ENCODE measurements around the gene RUSF1. TPM values are rescaled to one million over a fixed set of nuclear protein-coding genes. Genes with fewer than 3 reads are reported as not detected.

The RUSF1 gene
- total and polyA plus RNA-seq, 9 of the 15 experiments (the other 6 are each of a cell fraction or from before 2014, with no cell fraction given) = 0.80 to 52.8 (median 27.6) TPM

DNA sequence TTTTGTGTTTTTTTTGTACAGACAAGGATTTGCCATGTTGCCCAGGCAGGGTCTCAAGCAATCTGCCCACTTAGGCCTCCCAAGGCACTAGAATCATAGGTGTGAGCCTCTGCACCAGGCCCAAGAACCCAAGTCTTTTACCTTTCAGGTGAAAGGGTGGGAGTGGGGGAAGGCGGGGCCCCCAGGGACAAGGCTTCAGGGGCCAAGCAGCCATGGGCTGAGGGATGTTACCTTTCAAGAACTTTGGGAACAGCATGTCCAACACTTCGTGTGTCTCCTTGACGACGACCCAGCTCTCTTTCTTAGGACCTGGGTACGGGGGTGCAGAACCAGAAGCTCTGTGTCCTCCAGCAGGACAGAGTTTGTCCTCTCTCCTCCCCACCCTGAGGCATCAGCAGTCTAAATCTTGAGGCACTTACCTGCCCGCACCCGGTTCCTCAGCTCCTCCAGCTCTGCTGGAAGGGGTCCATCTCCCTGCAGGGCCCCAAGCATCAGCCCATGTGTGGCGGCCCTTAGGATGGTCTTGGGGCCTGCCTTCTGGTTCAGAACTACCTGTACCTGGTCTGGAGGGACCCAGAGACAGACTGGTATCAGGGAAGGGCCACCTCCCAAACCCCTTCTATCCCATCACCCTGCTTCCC lies 16.3 kb downstream of the RUSF1 start:
- POLR2A ChIA-PET = interaction anchor here (0.7 kb wide), 1 partner anchor 15 kb away, joined by 4 read pairs; no protein-coding TSS in a partner anchor

More for the DNA sequence above, 16.3 kb downstream of the RUSF1 start:
- no peaks in the 10 kb centered on the region for H3K79me2 ChIP-seq (ENCODE audit: control insufficient read depth, insufficient read depth, low read length)
- WGBS (ENCODE audit: insufficient coverage, low coverage, missing lambda C conversion rate) = 91% methylated on average over 8 of the region's 8 CpGs
- H2AFZ ChIP-seq (ENCODE audit: low read depth, low read length) = no peak overlapping the region
- peaks cover 2% of the 10 kb centered on the region for H3K9me1 ChIP-seq (ENCODE audit: control insufficient read depth, insufficient read depth, low read length)
- in situ Hi-C loops (cut with MboI) = no loop called here
- no TSS peak for BruUV-seq (replicated peaks)
- no peak overlapping the region for H3K4me2 ChIP-seq (ENCODE audit: insufficient read depth, low read length)
- CTCF ChIA-PET (ENCODE audit: low intra/inter-chr PET ratio) = no interaction called here
- no peak overlapping the region for H3K4me3 ChIP-seq
- H3K9ac ChIP-seq (ENCODE audit: insufficient read depth in 1 of 2, low read depth in 2 of 2, low read length in 2 of 2) = no peak overlapping the region
- H3K4me1 ChIP-seq (replicated peaks in 1 of 2; ENCODE audit: control insufficient read depth in 2 of 2, insufficient read depth in 2 of 2, low read length in 2 of 2) = peaks cover 0 to 6% of the 10 kb centered on the region in 2 experiments; a peak in 1 of 5 replicates
- intact Hi-C loops (cut with micrococcal nuclease) = no loop called here
- DNase-seq (ENCODE audit: extremely low read depth in 1 of 4, low spot score in 3 of 4) = no peak
- no peak overlapping the region for H3K27ac ChIP-seq (ENCODE audit: extremely low read depth, low read depth, low read length)
- ATAC-seq = no peak
- TF ChIP-seq SREBF1 (IDR thresholded peaks at IDR 0.05; ENCODE audit: borderline replicate concordance, low read depth, low read length) (no peak), CBFB (CRISPR knock-in tag; IDR thresholded peaks at IDR 0.05) (no peak), CTBP1 (IDR thresholded peaks at IDR 0.05; ENCODE audit: borderline replicate concordance) (no peak), POLR2AphosphoS2 (IDR thresholded peaks at IDR 0.05; ENCODE audit: low read length) (no peak), ARID2 (IDR thresholded peaks at IDR 0.05) (no peak), ZKSCAN8 (CRISPR knock-in tag; IDR thresholded peaks at IDR 0.05) (no peak)
- TF ChIP-seq, protein P1, sequence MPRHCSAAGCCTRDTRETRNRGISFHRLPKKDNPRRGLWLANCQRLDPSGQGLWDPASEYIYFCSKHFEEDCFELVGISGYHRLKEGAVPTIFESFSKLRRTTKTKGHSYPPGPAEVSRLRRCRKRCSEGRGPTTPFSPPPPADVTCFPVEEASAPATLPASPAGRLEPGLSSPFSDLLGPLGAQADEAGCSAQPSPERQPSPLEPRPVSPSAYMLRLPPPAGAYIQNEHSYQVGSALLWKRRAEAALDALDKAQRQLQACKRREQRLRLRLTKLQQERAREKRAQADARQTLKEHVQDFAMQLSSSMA (CRISPR knock-in tag; IDR thresholded peaks at IDR 0.05) = no peak
- TF ChIP-seq, protein P2, sequence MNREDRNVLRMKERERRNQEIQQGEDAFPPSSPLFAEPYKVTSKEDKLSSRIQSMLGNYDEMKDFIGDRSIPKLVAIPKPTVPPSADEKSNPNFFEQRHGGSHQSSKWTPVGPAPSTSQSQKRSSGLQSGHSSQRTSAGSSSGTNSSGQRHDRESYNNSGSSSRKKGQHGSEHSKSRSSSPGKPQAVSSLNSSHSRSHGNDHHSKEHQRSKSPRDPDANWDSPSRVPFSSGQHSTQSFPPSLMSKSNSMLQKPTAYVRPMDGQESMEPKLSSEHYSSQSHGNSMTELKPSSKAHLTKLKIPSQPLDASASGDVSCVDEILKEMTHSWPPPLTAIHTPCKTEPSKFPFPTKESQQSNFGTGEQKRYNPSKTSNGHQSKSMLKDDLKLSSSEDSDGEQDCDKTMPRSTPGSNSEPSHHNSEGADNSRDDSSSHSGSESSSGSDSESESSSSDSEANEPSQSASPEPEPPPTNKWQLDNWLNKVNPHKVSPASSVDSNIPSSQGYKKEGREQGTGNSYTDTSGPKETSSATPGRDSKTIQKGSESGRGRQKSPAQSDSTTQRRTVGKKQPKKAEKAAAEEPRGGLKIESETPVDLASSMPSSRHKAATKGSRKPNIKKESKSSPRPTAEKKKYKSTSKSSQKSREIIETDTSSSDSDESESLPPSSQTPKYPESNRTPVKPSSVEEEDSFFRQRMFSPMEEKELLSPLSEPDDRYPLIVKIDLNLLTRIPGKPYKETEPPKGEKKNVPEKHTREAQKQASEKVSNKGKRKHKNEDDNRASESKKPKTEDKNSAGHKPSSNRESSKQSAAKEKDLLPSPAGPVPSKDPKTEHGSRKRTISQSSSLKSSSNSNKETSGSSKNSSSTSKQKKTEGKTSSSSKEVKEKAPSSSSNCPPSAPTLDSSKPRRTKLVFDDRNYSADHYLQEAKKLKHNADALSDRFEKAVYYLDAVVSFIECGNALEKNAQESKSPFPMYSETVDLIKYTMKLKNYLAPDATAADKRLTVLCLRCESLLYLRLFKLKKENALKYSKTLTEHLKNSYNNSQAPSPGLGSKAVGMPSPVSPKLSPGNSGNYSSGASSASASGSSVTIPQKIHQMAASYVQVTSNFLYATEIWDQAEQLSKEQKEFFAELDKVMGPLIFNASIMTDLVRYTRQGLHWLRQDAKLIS (CRISPR knock-in tag; IDR thresholded peaks at IDR 0.05) = no peak
- TF ChIP-seq, protein P3, sequence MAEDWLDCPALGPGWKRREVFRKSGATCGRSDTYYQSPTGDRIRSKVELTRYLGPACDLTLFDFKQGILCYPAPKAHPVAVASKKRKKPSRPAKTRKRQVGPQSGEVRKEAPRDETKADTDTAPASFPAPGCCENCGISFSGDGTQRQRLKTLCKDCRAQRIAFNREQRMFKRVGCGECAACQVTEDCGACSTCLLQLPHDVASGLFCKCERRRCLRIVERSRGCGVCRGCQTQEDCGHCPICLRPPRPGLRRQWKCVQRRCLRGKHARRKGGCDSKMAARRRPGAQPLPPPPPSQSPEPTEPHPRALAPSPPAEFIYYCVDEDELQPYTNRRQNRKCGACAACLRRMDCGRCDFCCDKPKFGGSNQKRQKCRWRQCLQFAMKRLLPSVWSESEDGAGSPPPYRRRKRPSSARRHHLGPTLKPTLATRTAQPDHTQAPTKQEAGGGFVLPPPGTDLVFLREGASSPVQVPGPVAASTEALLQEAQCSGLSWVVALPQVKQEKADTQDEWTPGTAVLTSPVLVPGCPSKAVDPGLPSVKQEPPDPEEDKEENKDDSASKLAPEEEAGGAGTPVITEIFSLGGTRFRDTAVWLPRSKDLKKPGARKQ (CRISPR knock-in tag; IDR thresholded peaks at IDR 0.05) = no peak
- TF ChIP-seq, protein P4, sequence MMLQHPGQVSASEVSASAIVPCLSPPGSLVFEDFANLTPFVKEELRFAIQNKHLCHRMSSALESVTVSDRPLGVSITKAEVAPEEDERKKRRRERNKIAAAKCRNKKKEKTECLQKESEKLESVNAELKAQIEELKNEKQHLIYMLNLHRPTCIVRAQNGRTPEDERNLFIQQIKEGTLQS (IDR thresholded peaks at IDR 0.05) = no peak
- TF ChIP-seq, protein P4 (CRISPR knock-in tag; conservative IDR thresholded peaks at IDR 0.05) = no peak
- H3K36me3 ChIP-seq (ENCODE audit: control insufficient read depth, insufficient read depth, low read length) = peaks cover 58% of the 10 kb centered on the region; the same call in 2 of the 3 replicates
- H3K9me3 ChIP-seq (replicated peaks; ENCODE audit: control insufficient read depth, insufficient read depth, low read depth, low read length) = no peaks in the 10 kb centered on the region
- H3K27me3 ChIP-seq (ENCODE audit: control insufficient read depth in 2 of 2, insufficient read depth in 2 of 2, low read length in 2 of 2) = no peaks in the 10 kb centered on the region
- no peak for FAIRE-seq
- no peaks in the 10 kb centered on the region for H4K20me1 ChIP-seq (replicated peaks; ENCODE audit: control insufficient read depth, insufficient read depth, low read length)

Measured in K562 (cell line).